Inferior parietal cortex (tissue), 1 donor: ENCODE results near the gene DGKD.
"Not testable (repeated sequence)": the region's sequence is repeated elsewhere in the genome, so short reads cannot be mapped to it uniquely, and the experiment has no call there.

ENCODE experiments used
- DNase-seq: peaks from one replicate; pipeline ENCODE4 v3.0.0-alpha.2; 2016; ENCODE audit errors: extremely low spot score

The DGKD gene

GRCh38 chr2:233386382-233387041 lies 32.2 kb downstream of the DGKD start:
- no peak for DNase-seq

- DNase-seq: peak; percentile 39
Measured at GRCh38 chr2:233387225-233387624, 32.9 kb downstream of the DGKD start.

GRCh38 chr2:233387667-233388528 lies 33.6 kb downstream of the DGKD start:
- DNase-seq: peak; percentile 85

- DNase-seq: no peak
Measured at GRCh38 chr2:233389601-233390125, 35.4 kb downstream of the DGKD start.

GRCh38 chr2:233395687-233396086 lies 41.4 kb downstream of the DGKD start:
- DNase-seq: no peak

GRCh38 chr2:233396726-233397665 lies 42.7 kb downstream of the DGKD start:
- DNase-seq: not testable (repeated sequence)

GRCh38 chr2:233399306-233400225 lies 45.3 kb downstream of the DGKD start:
- no peak for DNase-seq

- no peak for DNase-seq
Measured at GRCh38 chr2:233400341-233400740, 46.0 kb downstream of the DGKD start.

GRCh38 chr2:233400961-233401360 lies 46.7 kb downstream of the DGKD start:
- DNase-seq: no peak

- no peak for DNase-seq
Measured at GRCh38 chr2:233402346-233402745, 48.1 kb downstream of the DGKD start.

- DNase-seq: no peak
Measured at GRCh38 chr2:233402789-233403188, 48.5 kb downstream of the DGKD start.

GRCh38 chr2:233404222-233404621 lies 49.9 kb downstream of the DGKD start:
- no peak for DNase-seq

- DNase-seq: no peak
Measured at GRCh38 chr2:233406865-233407264, 52.6 kb downstream of the DGKD start.

GRCh38 chr2:233407771-233408181 lies 53.5 kb downstream of the DGKD start:
- no peak for DNase-seq

GRCh38 chr2:233408366-233409285 lies 54.3 kb downstream of the DGKD start:
- DNase-seq: no peak

GRCh38 chr2:233409286-233409991 lies 55.1 kb downstream of the DGKD start:
- no peak for DNase-seq

- DNase-seq: no peak
Measured at GRCh38 chr2:233410196-233410760, 56.0 kb downstream of the DGKD start.

- no peak for DNase-seq
Measured at GRCh38 chr2:233411162-233411561, 56.9 kb downstream of the DGKD start.

GRCh38 chr2:233412405-233412804 lies 58.1 kb downstream of the DGKD start:
- no peak for DNase-seq
